GM12878 (cell line): ENCODE results near the gene FNDC3B. TPM values are rescaled to one million over a fixed set of nuclear protein-coding genes. Genes with fewer than 3 reads are reported as not detected.

ENCODE experiments used
- CEBPZ ChIP-seq: fragments of 150-350 bp; IDR thresholded peaks from 2 replicates; pipeline ENCODE4 v1.6.1; 2016; ENCODE audit warnings: low read depth, low read length
- EED ChIP-seq: sonication (generic); IDR thresholded peaks from 2 replicates; pipeline ENCODE4 v1.6.1; 2016; ENCODE audit warnings: antibody characterized with exemption, low read depth
- IRF3 ChIP-seq: fragments of 450-650 bp; IDR thresholded peaks from 2 replicates; pipeline ENCODE4 v1.6.1; 2014; ENCODE audit warnings: mild to moderate bottlenecking
- IRF4 ChIP-seq: IDR thresholded peaks from 2 replicates; pipeline ENCODE4 v1.6.1; 2011; ENCODE audit warnings: low read depth, low read length
- JUND ChIP-seq: IDR thresholded peaks from 2 replicates; pipeline ENCODE4 v1.6.1; 2012; ENCODE audit warnings: low read depth, mild to moderate bottlenecking, low read length, improper control_type of control experiment, moderate library complexity
- PKNOX1 ChIP-seq: fragments of 450-650 bp; IDR thresholded peaks from 2 replicates; pipeline ENCODE4 v1.6.1; 2016; ENCODE audit warnings: mild to moderate bottlenecking
- POLR2AphosphoS5 ChIP-seq: IDR thresholded peaks from 2 replicates; pipeline ENCODE4 v1.6.1; 2011; ENCODE audit warnings: mild to moderate bottlenecking, low read length, inconsistent platforms
- SMARCA5 ChIP-seq: fragments of 450-650 bp; IDR thresholded peaks from 2 replicates; pipeline ENCODE4 v1.6.1; 2017; ENCODE audit warnings: mild to moderate bottlenecking
- SUPT20H ChIP-seq: IDR thresholded peaks from 2 replicates; pipeline ENCODE4 v1.6.1; 2011; ENCODE audit warnings: low read depth, mild to moderate bottlenecking, low read length, moderate library complexity, borderline replicate concordance; ENCODE audit not compliant: control insufficient read depth
- ZBTB40 ChIP-seq: fragments of 450-650 bp; IDR thresholded peaks from 2 replicates; pipeline ENCODE4 v1.6.1; 2016; ENCODE audit warnings: mild to moderate bottlenecking, moderate library complexity, borderline replicate concordance
- polyA plus RNA-seq, 11 experiments: library from polyadenylated mRNA; depleted of rRNA in 4 of 11; unstranded in 6 of 11; stranded (reverse) in 5 of 11; fragments of >200 nt; fragmentation: Nextera tagmentation in 4 of 11; fragmentation: Illumina TruSeq in 1 of 11; extraction: Ambion mirVana in 4 of 11; extraction: Trizol in 1 of 11; gene quantifications; 1 replicate in 1 of 11; 2 replicates in 10 of 11; pipeline versions ENCODE4 v1.2.1 to v1.2.3, GENCODE V29; 2011 to 2016; ENCODE audit warnings: inconsistent platforms in 2 of 11, missing spikeins in 2 of 11, low read depth in 1 of 11
- total RNA-seq, 4 experiments: library from RNA; depleted of rRNA in 3 of 4; stranded (reverse); fragments of >200 nt in 3 of 4; fragmentation: Illumina TruSeq in 1 of 4; extraction: Trizol in 1 of 4; gene quantifications; 2 replicates each; pipeline versions ENCODE4 v1.2.1 to v1.2.3, GENCODE V29; 2013 to 2021

FNDC3B gene
- total and polyA plus RNA-seq, 10 of the 15 experiments (the other 5 are each of a cell fraction or from before 2014, with no cell fraction given): 7.9 to 35.0 (median 18.5) TPM

GRCh38 chr3:172402090-172402489, 362.7 kb downstream of the FNDC3B start (continued):
- TF ChIP-seq SUPT20H (no peak), EED (no peak), CEBPZ (no peak), PKNOX1 (no peak), IRF4 (no peak), POLR2AphosphoS5 (no peak), SMARCA5 (no peak), IRF3 (no peak), ZBTB40 (no peak), JUND (no peak)
